HG02588 (cell line): ENCODE results near the gene RSBN1.
"Not testable (repeated sequence)": the region's sequence is repeated elsewhere in the genome, so short reads cannot be mapped to it uniquely, and the experiment has no call there.

ENCODE experiments used
- ATAC-seq: cut with Tn5 transposase; IDR thresholded peaks from one replicate; pipeline ENCODE4 v1.9.1; 2021; ENCODE audit warnings: mild to moderate bottlenecking, moderate library complexity; ENCODE audit not compliant: unreplicated experiment

The RSBN1 gene

GRCh38 chr1:113749402-113749801, 62.9 kb downstream of the RSBN1 start:
- no peak for ATAC-seq

GRCh38 chr1:113747376-113747775, 64.9 kb downstream of the RSBN1 start:
- no peak for ATAC-seq

- ATAC-seq: no peak
Observed at GRCh38 chr1:113745425-113745824, 66.9 kb downstream of the RSBN1 start.

GRCh38 chr1:113744114-113744513, 68.2 kb downstream of the RSBN1 start:
- no peak for ATAC-seq

GRCh38 chr1:113742515-113742914, 69.8 kb downstream of the RSBN1 start:
- ATAC-seq: peak; percentile 80

GRCh38 chr1:113734357-113735055, 77.8 kb downstream of the RSBN1 start:
- no peak for ATAC-seq

- ATAC-seq: no peak
Observed at GRCh38 chr1:113732802-113733201, 79.5 kb downstream of the RSBN1 start.

GRCh38 chr1:113721010-113721409, 91.3 kb downstream of the RSBN1 start:
- no peak for ATAC-seq

- not testable (repeated sequence) for ATAC-seq
Observed at GRCh38 chr1:113718621-113719020, 93.7 kb downstream of the RSBN1 start.

- ATAC-seq: not testable (repeated sequence)
Observed at GRCh38 chr1:113717506-113717905, 94.8 kb downstream of the RSBN1 start.

- no peak for ATAC-seq
Observed at GRCh38 chr1:113714606-113715269, 97.5 kb downstream of the RSBN1 start.
